GM19372 (cell line): ENCODE results near the gene PAK2.
"Not testable (repeated sequence)": the region's sequence is repeated elsewhere in the genome, so short reads cannot be mapped to it uniquely, and the experiment has no call there.

Source experiments
- ATAC-seq: cut with Tn5 transposase; IDR thresholded peaks from one replicate; pipeline ENCODE4 v1.9.1; 2021; ENCODE audit warnings: mild to moderate bottlenecking, low read depth, moderate library complexity; ENCODE audit not compliant: unreplicated experiment

Gene PAK2

DNA sequence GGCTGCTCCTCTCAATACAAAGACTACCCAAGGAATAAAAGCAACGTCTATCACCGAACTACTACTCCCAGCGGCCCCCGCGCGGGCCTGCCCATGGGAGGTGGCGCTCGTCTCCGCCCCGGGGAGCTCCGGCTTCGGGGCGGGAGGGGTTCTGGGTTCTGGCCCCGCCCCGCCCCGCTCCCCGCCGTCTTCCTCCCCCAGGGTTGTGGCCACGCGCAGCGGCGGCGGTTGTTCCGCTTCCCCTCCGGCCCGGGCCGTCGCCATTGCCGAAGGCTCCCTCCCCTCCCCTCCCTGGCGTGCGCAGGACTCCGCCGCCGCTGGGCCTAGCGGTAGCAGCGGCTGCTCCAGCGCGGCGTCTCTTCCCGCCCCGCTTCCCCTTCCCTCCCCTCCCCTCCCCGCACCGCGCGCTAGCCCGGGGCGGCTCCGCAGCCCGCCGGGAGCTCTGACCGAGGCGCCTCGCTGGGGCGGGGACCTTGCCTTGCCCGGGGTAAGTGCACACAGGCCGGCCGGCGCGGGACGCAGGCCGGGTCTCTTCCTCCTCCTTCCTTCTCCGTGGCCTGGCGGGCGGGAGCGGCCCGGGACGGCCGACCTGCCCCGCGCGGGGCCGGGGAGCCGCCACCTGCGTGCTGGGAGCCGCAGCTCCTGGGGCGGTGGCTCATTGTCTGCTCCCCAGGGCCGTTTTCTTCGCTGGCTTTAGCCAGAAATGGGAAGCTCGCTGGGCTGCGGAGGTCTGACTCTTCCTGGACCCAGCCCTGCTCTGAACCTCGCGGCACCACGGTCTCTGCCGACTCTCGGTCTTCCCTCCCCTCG, at the start of gene PAK2:
TSS of gene PAK2 (plus strand) at position 187 of the 810 bp plus-strand sequence. CDS start 42,790 bp downstream, outside the sequence.
- ATAC-seq, result peak; percentile 79

DNA sequence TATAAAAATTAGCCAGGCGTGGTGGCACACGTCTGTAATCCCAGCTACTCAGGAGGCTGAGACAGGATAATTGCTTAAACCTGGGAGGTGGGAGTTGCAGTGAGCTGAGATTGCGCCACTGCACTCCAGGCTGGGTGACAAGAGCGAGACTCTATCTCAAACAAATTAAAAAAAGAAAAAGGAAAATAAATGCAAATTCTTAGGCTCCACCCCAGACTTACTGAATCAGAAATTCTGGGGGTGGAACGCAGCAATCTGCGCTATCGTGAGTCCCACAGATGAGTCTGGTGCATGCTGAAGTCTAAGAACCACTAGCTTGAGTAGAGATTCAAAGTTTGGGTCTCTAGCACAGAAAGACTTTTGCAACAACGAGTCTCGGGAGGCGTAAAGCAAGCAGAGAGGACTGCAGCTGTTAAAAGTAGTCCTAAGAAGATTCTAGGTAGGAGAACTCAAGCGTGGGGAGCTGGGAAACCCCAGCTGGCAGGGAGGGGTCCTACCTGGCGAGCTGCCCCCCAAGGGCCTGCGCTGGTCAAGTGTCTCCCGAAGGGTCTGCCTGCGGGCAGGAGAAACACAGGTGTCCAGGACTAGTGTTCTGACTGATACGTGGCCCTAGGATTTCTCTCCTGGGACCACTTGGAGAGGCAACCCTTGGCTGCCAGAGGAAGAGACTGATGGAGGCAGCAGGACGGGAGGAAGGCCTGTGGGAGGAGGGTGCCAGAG, 49.6 kb upstream of the PAK2 start:
- ATAC-seq, result no peak

DNA sequence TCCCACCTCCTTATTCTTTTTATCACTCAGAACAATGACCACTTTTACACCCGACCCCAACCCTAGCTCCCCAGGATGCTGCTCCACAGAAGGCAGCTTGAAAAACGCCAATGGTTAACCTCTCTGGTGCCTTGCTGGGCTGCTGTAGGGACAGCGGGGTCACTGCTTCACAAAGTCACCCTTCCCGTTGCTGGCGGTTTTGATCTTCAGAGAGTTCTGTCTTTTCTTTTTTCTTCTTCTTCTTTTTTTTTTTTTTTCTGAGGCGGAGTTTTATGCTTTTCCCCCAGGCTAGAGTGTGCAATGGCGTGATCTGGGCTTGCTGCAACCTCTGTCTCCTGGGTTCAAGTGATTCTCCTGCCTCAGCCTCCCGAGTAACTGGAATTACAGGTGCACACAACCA, 48.3 kb upstream of the PAK2 start:
- no peak for ATAC-seq

DNA sequence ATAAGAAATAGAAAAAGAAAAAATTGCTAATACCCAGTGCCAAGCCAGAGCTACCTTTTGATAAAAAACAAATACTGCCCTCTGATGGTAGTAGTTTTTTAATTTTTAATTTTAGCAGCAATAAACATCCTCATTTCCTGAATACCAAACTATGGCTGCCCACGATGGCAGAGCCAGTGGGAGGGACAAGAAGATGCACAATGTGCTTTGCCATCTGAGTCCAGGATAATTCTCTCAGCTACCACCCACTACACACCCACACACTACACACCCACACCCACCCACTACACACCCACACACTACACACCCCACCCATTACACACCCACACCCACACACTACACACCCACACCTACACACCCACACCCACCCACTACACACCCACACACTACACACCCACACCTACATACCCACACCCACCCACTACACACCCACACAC, 45.4 kb upstream of the PAK2 start:
- no peak for ATAC-seq

DNA sequence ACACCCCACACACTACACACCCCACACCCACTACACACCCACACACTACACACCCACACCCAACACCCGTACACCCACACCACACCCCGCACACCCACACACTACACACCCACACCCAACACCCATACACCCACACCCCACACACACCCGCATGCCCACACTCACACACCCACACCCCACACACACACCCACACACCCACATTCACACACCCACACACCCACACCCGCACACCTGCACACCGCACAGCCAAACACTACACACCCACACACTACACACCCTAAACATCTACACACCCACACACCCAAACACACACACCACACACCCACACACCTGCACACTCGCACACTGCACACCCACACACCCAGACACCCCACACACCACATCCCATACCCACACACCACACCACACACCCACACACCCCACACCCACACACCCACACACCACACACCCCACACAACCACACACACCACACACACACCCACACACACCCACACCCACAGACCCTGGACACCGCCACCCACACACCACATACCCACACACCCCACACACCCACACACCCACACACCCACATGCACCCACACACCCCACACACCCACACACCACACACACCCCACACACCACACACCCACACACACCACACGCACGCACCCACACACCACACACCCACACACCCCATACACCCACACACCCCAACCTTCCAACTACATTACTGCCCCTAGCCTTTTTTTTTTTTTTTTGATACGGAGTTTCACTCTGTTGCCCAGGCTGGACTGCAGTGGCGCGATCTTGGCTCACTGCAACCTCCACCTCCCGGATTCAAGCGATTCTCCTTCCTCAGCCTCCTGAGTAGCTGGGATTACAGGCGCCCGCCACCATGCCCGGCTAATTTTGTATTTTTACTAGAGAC, 44.5 kb upstream of the PAK2 start:
- no peak for ATAC-seq

DNA sequence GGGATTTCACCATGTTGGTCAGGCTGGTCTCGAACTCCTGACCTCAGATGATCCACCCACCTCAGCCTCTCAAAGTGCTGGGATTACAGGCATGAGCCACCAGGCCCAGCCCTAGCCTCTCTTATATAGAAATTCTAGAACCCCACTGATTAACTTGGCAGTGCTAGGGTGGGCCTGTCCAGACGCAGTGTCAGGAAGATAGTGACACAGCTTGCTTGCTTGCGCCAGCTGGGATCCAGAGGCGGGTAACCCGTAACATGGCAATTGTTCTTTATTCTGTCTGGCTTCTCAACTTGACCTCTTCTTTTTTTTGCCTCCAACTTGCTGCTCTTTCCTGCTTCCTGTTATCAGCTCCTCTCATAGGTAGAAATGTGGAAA, 43.8 kb upstream of the PAK2 start:
- no peak for ATAC-seq

DNA sequence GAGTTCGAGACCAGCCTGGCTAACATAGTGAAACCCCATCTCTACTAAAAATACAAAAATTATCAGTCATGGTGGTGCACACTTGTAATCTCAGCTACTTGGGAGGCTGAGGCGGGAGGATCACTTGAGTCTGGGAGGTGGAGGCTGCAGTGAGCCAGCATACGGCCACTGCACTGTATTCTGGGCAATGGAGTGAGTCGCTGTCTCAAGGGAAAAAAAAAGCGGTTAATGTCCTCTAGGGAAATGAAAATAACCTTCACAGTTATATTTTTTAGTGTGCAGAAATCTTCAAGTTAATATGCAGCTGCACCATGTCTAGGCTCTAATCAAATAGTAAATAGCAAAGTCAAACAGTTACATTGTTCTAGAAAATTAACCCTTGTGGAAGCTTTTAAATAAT, 42.4 kb upstream of the PAK2 start:
- no peak for ATAC-seq

DNA sequence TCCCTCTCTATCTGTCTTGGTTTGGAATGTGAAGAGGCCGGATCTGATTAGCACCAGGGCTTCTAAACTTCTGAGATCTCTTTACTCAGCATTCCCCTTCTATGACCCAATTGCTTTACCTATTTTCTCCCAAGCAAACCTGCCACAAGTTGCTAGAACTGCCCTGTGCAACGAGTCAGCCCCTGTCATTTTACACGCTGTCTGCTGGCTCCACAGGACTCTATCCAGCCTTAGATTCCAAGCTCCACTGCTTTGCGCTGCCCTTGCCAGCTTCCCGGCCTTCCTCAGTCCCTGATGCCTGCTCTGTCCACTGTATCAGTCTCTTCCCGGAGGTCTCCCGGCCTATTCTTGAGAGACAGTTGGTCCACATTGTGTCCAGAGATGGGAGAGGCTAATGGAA, 39.9 kb upstream of the PAK2 start:
- no peak for ATAC-seq

DNA sequence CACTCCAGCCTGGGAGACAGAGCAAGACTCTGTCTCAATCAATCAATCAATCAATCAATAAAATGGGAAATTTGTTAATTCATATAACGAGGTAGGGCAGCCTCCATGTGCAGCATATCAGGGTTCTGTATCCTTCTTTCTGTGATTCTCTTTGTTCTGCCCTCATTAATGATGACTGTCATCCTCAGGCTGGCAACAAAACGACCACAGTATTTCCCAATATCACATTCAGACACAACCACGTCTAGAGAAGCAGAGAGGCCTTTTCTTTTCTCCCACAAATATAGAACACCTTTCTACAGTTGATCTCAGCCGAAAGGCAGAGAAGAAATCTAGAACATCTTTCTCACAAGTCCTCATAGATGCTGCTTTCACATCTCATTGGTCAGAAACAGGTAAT, 38.9 kb upstream of the PAK2 start:
- no peak for ATAC-seq

DNA sequence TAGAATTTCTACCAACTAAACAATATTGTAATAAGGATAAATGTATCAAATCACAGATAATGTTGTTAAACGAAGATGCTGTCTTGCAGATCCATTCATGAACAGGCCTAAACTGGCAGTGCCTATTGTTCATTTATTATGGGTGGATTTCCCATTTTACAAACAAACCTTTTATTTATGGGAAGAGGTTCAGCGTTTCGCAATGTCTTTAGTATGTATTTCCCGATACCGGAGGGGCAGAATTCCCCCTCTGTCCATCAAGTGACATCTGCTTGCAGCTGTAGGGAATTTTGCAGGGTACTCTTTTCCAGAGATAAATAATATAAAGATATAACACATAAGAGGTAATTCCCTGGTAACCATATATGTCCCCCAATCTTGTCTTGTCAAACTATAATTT, 33.3 kb upstream of the PAK2 start:
- ATAC-seq, result no peak

DNA sequence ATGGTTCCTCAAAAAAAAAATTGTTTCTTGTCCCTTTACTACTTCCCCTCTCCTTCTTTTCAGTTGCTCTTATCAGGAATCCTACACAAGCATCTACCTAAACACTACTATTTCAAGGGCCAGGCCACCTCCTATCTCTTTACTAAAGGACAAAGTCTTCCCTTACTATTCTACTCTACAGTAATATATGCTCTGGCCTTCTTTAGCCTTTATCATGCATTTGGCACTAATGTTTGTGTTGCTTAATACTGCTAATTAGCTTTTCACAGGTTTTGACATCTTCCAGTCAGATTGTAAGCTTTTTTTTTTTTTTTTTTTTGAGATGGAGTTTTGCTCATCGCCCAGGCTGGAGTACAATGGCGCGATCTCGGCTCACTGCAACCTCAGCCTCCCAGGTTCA, 32.9 kb upstream of the PAK2 start:
- ATAC-seq, result no peak

DNA sequence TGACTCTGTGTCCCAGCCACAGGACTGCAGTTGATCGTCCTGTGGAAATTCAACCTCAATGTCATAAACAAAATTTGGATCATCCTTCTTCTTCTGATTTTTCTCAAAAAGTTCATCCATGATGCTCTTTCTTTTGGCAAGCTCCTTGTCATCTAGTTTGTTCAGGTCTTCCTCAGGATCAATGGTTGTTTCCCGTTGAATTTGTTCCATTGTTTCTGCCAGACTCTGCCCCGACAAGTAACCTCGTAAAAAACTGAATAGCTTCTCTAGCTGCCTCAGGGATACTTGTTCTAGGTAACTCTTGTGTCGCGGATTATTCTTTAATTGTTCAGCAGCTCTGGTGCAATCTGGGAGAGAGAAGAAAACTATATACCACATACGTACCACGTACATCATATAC, 32.1 kb upstream of the PAK2 start:
- ATAC-seq, result no peak

DNA sequence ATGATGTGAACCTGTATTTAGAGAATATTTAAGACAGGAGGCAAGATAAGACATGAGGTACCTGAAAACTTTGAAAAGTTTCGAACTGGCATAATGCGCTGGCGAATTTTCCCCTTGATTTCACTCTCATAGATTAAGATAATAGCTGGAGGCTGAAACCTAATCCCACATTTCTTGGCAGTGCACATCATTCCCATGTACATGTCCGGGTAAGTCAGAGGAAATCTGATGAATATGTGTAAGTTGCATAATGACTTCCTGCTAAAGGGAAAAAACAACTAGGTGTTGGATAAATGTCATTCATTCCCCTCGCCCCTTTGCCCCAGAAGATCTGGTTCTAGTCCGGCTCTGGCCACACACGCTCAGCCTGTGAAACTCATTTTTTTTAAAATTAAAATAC, 31.2 kb upstream of the PAK2 start:
- ATAC-seq, result no peak

DNA sequence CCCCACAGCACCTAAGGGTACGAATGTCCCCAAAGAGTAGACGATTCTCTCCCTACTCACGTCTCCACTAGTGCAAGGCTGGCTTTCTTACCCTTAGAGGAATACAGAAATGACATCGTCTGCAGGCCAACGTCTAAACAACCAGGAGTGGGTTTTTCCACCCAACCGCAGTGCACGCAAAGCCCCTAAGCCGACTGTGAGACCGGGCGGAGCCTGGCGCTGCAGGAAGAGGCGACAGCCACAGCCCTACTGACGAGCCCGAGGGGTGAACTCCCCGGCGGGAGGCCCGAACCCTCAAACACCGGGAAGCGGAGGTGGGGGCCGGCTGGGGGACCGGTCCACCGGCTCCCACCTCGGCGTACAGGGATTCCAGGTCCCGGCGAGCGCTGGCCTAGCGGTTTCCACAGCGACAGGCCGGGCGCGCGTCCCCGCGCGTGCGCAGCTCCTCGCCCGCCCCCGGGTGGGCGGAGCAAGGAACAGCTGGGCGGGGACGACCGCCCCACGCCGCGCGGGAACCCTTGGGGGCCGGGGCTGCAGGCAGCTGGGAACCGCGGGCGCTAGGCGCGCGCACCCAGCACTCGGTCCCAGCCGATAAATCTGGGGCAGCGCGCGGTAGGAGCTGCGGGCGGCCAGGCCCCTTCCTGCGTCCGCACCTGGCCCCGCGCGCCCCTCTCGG, 27.7 kb upstream of the PAK2 start, which contains the start of the genes CEP19 and PIGX:
TSS of gene CEP19 (minus strand) at position 413 of the 676 bp plus-strand sequence. CDS start 3,593 bp downstream, outside the sequence.
TSS of gene PIGX (plus strand) at position 540 of the 676 bp plus-strand sequence.
- ATAC-seq, result peak; percentile 66

DNA sequence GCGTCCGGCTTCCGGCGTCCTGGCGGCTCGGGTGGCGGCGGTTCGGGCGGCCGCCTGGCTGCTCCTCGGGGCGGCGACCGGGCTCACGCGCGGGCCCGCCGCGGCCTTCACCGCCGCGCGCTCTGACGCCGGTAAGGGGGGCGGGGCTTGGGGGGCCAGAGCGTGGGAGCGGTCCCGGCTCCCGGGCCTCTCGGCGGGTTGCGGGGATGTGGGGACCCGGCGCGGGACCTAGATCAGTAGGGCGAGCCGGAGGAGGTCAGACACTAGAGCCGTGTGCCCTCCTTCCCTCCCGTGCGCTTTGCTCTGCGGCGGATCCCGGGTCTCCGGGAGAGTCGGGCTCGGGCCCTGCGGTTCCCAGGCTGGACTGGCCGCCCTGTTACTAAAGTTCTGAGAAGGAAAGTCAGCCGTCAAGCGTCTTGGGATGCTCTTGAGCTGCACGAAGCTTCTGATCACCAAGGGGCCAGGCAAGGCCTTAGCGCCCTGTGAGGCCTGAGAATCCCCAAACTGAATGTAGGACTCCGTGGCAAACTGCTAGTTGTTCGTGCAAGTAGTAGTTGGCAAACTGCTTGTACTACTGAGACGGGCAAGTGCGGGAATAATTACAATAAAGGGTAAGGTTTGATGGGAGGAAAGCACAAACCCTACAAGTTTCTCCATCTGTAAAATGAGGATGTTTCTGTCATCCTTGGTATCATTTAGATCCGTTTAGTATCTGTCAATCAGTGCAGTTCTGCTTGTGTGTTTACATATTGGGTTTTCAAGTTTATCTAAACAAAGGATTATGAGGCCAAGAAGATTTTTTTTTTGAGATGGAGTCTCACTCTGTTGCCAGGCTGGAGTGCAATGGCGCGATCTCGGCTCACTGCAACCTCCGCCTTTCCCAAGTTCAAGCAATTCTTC, 26.9 kb upstream of the PAK2 start:
- peak; percentile 52 for ATAC-seq

DNA sequence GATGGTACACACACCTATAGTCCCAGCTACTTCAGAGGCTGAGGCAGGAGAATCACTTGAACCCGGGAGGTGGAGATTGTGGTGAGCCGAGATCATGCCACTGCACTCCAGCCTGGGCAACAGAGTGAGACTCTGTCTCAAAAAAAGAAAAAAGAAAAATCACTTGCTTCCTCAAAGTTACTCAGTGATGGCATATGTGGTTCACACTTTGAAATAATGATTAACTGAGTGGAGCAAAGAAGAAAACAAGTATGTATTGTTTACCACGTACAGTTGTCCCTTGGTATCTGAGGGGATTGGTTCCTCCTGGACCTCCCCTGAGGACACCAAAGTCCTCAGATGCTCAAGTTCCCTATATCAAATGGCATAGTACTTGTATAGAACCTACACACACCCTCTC, 22.5 kb upstream of the PAK2 start:
- ATAC-seq, result not testable (repeated sequence)

DNA sequence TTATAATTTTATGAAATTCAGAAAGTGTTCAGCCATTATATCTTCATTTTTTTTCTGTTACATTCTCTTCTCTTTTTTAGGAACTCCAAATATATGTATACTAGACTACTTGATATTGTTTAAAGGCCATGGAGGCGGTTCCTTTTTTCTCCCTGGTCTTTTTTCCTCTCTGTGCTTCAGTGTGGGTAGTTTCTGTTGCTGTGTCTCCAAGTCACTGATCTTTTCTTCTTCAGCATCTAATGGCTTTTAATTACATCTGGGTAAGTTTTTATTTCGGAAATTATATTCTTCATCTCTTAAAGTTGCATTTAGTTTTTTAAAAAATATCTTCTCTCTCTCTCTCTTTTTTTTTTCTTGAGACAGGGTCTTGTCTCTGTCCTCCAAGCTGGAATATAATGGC, 18.6 kb upstream of the PAK2 start:
- ATAC-seq, result no peak

DNA sequence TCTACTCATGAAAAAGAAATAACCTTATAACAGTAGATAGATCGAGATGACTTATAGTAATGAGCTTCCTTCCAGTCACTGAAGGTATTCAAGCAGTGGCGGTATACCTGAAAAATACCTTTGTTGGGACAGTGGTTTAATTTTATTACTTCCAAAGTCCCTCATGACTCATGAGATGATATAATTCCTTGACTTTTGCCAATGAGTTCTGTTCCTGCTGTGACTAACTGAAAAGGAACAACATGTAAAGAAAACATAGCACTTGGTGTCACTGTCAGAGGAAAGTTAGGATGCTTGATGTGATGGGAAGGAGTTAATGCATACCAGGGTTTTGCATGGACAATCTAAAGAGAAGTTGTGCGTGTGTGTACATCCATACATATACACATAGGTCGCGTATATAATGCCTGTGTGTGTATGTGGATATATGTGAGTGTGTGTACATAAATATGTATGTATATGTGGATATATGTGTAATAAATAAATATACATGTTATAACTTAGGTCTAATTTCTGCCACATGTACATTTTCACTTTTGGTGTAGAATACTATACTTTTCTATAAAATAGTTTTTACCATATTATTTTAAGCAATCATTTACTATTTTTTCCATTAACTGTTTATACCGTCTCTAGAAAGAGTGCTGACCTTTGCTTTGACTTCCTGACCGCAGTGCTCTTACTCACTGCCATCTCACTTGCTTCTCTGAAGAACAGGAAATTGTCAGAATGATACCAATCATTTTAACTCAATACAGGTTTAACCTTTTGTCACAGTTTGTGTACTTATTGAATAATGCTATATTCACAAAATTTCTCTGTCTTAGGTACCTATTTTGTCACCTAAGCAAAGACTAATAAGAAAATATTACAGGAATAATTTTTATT, 12.6 kb upstream of the PAK2 start:
- no peak for ATAC-seq
